ENCODE measurements around the gene THY1. TPM values are rescaled to one million over a fixed set of nuclear protein-coding genes. Genes with fewer than 3 reads are reported as not detected.
"Not testable (repeated sequence)": the region's sequence is repeated elsewhere in the genome, so short reads cannot be mapped to it uniquely, and the experiment has no call there.

THY1 gene
- total RNA-seq, 1 donor from 2014 or later, result 1.6 TPM

DNA sequence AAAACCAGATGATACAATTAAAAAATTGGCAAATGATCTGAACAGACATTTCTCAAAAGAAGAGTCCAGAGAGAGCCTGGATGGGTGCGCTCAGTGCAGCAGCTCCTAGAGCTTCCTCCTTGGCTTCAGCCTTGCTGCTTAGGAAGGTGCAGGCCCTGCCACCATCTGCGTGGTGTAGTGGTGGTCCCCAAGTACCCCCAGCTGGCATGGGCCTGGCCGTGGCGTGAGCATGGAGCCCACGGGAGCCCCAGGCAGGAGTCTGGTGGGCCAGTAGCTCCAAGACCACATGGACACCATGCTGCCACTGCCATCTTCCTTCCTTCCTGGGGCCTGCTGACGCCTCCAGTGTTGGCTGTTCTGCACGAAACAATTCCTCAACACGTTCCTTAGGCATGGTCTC, 20.5 kb downstream of the THY1 start:
- Mint-ChIP-seq H3K4me3 (no peak overlapping the region), H3K9me3 (peaks cover 10% of the 10 kb centered on the region), H3K4me1 (no peaks in the 10 kb centered on the region), H3K27me3 (peaks cover 14% of the 10 kb centered on the region), H3K27ac (no peak overlapping the region), H3K36me3 (ENCODE audit: low read depth) (no peaks in the 10 kb centered on the region)
- intact Hi-C loops (cut with micrococcal nuclease), result no loop called here
- DNase-seq, result no peak

DNA sequence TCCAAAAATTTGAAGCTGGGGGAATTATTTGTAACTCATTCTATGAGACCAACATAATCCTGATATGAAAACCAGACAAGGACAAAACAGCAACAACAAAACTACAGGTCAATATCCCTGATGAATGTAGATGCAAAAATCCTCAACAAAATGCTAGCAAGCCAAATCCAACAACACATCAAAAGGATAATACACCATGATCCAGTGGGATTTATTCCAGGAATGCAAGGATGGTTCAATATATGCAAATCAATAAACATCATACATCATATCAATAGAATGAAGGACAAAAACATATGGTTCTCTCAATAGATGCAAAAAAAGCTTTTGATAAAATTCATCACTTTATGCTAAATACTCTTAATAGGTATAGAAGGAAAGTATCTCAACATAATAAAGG, 22.1 kb downstream of the THY1 start:
- peaks cover 10% of the 10 kb centered on the region for H3K9me3 Mint-ChIP-seq
- peaks cover 17% of the 10 kb centered on the region for H3K27me3 Mint-ChIP-seq
- no peaks in the 10 kb centered on the region for H3K36me3 Mint-ChIP-seq (ENCODE audit: low read depth)
- no peaks in the 10 kb centered on the region for H3K4me1 Mint-ChIP-seq
- no peak for DNase-seq
- intact Hi-C loops (cut with micrococcal nuclease), result no loop called here
- H3K4me3 Mint-ChIP-seq, result no peak overlapping the region
- no peak overlapping the region for H3K27ac Mint-ChIP-seq

DNA sequence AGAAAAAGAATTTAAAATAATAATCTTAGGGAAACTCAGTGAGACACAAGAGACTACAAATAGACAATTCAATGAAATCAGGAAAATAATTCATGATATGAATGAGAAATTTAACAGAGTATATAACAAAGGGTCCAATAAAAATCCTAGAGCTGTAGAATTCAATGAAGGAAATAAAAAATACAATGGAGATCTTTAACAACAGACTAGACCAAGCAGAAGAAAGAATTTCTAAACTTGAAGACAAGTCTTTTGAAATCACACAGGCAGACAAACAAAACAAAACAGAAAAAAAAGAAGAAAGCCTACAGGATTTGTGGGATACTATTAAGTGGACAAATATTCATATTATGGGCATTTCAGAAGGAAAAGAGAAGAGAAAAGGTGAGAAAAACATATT, 25.2 kb downstream of the THY1 start:
- Mint-ChIP-seq H3K4me1 (no peaks in the 10 kb centered on the region), H3K4me3 (no peak overlapping the region), H3K27me3 (peaks cover 33% of the 10 kb centered on the region), H3K27ac (no peak overlapping the region), H3K36me3 (ENCODE audit: low read depth) (no peaks in the 10 kb centered on the region), H3K9me3 (peaks cover 10% of the 10 kb centered on the region)
- intact Hi-C loops (cut with micrococcal nuclease), result no loop called here
- no peak for DNase-seq

DNA sequence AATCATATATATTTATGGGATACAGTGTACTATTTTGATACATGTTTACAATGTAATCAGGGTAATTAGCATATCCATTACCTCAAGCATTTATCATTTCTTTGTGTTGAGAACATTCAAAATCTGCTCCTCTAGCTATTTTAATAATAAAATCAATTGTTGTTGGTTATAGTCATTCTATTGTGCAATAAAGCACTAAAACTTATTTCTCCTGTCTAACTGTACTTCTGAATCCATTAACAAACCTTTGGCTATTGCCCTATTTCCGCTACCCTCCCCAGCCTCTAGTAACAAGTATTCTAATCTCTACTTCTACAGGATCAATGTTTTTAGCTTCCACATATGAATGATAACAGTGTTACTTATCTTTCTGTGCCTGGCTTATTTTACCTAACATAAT, 26.1 kb downstream of the THY1 start:
- no peak for DNase-seq
- Mint-ChIP-seq H3K36me3 (ENCODE audit: low read depth) (no peaks in the 10 kb centered on the region), H3K27me3 (peaks cover 35% of the 10 kb centered on the region), H3K4me3 (no peak overlapping the region), H3K4me1 (no peaks in the 10 kb centered on the region), H3K9me3 (peaks cover 10% of the 10 kb centered on the region), H3K27ac (no peak overlapping the region)
- intact Hi-C loops (cut with micrococcal nuclease), result no loop called here

DNA sequence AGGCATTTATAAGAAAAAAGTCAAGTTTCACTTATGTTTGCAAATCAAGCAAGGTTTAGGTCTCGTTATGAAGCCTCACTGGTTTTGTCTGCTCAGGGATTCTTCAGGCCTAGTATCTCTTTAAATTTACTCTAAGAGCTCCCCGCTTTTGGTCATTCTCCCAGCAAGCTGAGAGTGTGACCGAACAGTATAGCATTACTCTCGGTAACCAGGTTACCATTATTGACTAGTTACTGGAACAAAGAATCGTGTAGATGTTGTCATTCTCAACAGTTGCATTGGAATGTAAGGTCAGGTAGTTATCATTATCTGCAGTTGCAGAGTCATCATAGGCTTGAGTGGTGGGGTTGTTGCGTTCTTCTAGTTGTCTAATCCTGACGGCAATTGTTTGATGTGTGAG, 31.7 kb downstream of the THY1 start:
- Mint-ChIP-seq H3K4me3 (no peak overlapping the region), H3K27ac (no peak overlapping the region), H3K36me3 (ENCODE audit: low read depth) (no peaks in the 10 kb centered on the region), H3K27me3 (peaks cover 24% of the 10 kb centered on the region), H3K9me3 (no peaks in the 10 kb centered on the region), H3K4me1 (no peaks in the 10 kb centered on the region)
- intact Hi-C loops (cut with micrococcal nuclease), result no loop called here
- DNase-seq, result no peak

DNA sequence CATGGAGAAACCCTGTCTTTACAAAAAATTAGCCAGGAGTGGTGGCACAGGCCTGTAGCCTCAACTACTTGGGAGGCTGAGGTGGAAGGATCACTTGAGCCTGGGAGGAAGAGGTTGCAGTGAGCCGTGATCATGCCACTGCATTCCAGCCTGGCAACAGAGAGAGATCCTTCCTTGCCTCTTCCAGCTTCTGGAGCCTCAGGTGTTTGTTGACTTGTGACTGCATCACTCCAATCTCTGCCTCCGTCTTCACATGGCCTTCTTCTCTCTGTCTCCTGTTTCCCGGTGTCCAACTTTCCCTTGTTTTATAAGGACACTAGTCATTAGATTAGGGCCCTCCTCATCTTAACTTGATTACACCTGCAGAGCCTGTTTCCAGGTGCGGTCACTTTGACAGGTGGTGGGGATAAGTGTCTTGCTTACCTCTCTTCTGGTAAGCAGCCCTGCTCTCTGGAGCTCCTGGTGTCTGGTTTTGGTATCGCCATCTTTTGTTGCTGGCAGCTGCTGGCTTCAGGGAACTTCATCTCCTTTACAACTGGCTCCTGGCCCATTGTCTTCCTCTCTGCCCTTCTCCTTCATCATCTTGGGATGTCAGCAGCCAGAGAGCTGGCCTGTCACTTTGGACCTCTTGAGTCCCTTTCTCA, 33.2 kb downstream of the THY1 start:
- no peaks in the 10 kb centered on the region for H3K4me1 Mint-ChIP-seq
- no peak overlapping the region for H3K4me3 Mint-ChIP-seq
- H3K9me3 Mint-ChIP-seq, result no peaks in the 10 kb centered on the region
- intact Hi-C loops (cut with micrococcal nuclease), result no loop called here
- peaks cover 18% of the 10 kb centered on the region for H3K27me3 Mint-ChIP-seq
- peak; percentile 73 for DNase-seq
- no peak overlapping the region for H3K27ac Mint-ChIP-seq
- H3K36me3 Mint-ChIP-seq (ENCODE audit: low read depth), result no peaks in the 10 kb centered on the region

DNA sequence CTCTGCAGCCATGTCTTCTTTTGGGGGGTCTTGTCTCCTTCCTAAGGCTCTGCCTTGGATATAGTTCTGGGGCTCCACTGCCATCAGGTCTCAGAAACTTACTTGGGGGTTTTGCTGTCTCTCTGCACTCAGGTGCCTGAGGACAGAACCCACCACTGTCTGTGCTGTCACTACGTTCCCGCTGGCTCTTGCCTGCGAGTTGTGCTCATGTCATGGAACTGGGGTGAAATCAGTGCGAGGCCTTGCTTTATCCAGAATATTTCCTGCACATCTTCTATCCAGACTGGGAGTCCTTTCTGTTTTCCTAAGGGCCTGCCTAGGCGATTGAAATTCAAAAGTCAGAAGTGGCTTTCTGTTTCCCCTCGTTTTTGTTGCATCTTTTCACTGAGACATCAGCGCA, 34.9 kb downstream of the THY1 start:
- Mint-ChIP-seq H3K4me3 (no peak overlapping the region), H3K27ac (no peak overlapping the region), H3K4me1 (no peaks in the 10 kb centered on the region), H3K36me3 (ENCODE audit: low read depth) (no peaks in the 10 kb centered on the region), H3K27me3 (peaks cover 9% of the 10 kb centered on the region), H3K9me3 (no peaks in the 10 kb centered on the region)
- intact Hi-C loops (cut with micrococcal nuclease), result no loop called here
- DNase-seq, result peak; percentile 51

DNA sequence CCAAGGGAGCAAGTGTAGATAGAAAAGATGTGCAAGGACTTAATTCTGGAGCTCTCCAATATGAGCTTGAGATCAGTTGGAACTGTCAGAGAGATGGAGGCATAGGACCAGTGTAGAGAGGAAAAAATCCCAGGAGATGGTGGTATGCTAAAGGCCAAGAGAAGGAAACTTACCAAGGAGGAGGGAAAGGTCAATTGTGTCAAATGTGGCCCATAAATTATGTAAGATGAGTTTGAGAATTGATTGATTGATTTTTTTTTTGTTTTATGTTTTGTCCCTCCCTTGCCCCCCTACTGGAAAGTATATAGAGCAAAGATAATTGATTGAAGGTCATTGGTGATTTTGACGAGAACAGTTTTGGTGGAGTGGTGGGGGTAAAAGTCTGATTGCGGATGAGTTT, 38.6 kb downstream of the THY1 start:
- Mint-ChIP-seq H3K36me3 (ENCODE audit: low read depth) (no peaks in the 10 kb centered on the region), H3K4me1 (peaks cover 10% of the 10 kb centered on the region), H3K4me3 (no peak overlapping the region), H3K27ac (no peak overlapping the region), H3K27me3 (no peaks in the 10 kb centered on the region), H3K9me3 (no peaks in the 10 kb centered on the region)
- intact Hi-C loops (cut with micrococcal nuclease), result no loop called here
- DNase-seq, result no peak

DNA sequence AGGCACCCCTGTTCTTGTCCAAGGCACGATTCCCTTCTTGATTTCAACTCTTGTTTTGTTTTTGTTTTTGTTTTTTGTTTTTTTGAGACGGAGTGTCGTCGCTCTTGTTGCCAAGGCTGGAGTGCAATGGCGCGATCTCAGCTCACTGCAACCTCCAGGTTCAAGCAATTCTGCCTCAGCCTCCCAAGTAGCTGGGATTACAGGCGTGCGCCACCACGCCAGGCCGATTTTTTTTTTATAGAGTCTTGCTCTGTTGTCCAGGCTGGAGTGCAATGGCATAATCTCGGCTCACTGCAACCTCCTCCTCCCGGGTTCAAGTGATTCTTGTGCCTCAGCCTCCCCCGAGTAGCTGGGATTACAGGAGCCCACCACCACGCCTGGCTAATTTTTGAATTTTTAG, 40.5 kb downstream of the THY1 start:
- DNase-seq; H3K4me3 Mint-ChIP-seq; H3K4me1 Mint-ChIP-seq; H3K36me3 Mint-ChIP-seq (ENCODE audit: low read depth); intact Hi-C loops (cut with micrococcal nuclease); H3K27ac Mint-ChIP-seq; H3K9me3 Mint-ChIP-seq; H3K27me3 Mint-ChIP-seq: not testable (repeated sequence)

DNA sequence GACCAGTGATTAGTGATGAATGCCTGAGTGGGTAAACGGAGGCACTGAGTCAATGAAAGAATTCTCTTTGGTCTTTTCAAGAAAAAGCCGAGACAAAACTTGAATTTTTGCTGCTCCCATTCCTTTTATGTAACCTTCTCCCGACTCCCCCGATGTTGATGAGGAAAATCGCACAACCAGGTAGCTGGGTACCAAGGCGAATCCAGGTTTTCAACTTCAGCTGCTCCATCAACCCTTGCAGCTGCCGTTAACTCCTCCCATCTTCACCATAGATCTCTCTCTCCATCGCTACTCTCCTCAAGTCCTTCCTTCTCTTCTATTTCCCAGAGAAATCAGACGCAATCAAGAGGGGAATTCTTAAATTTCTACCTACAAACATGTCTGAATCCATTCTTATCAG, 40.9 kb downstream of the THY1 start:
- Mint-ChIP-seq H3K27ac (no peak overlapping the region), H3K4me3 (no peak overlapping the region), H3K4me1 (peaks cover 10% of the 10 kb centered on the region), H3K27me3 (peaks cover 3% of the 10 kb centered on the region), H3K9me3 (no peaks in the 10 kb centered on the region), H3K36me3 (ENCODE audit: low read depth) (no peaks in the 10 kb centered on the region)
- intact Hi-C loops (cut with micrococcal nuclease), result no loop called here
- no peak for DNase-seq

DNA sequence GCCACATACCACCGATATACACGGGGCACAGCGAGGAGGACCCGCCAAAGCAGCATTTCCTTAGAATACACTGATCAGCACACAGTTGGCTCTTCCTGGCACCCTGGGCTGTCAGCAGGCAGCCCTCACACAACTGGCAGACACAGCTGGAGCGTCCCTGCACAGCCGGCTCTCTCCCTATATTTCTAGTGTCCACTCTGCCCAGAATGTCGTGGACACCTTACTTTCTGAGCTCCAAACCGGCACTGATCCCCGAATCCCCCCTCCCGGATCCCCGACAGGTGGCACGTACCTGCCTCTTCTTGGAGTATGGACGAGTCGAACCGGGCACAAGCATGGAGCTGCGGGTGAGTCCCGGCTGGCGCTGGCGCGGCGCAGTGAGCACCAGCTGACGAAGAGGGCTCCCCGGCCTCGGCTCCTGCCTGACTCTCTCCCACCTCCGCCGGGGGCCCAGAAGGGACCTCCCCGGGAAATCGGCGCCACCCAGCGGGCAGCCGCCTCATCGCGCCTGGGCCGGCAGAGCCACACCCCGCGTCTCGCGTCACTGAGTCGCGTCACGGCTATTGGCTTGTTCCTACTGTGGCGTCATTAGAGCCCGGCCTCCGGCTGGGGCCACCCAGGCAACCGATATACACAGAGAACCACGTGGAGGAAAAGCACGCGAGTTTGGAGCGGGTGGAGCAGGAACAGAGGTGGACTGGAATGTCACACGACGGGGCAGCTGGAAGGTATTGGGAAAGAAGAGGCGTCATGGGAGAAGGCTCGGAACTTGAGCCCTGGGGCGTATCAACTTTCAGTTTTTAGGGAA, 41.6 kb downstream of the THY1 start, which contains the start of gene USP2:
Gene USP2 (minus strand): TSS at position 510 of the 808 bp plus-strand sequence. CDS start 8,210 bp downstream, outside the sequence.
- DNase-seq, result peak; percentile 99
- Mint-ChIP-seq H3K4me1 (peaks cover 10% of the 10 kb centered on the region), H3K36me3 (ENCODE audit: low read depth) (no peaks in the 10 kb centered on the region), H3K27me3 (peaks cover 6% of the 10 kb centered on the region), H3K27ac (no peak within 1 kb of the TSS), H3K4me3 (no peak within 1 kb of the TSS), H3K9me3 (no peaks in the 10 kb centered on the region)
- intact Hi-C loops (cut with micrococcal nuclease), result loop anchor here (1.0 kb wide), 2 partner anchors 17 to 25 kb away; no protein-coding TSS in a partner anchor

DNA sequence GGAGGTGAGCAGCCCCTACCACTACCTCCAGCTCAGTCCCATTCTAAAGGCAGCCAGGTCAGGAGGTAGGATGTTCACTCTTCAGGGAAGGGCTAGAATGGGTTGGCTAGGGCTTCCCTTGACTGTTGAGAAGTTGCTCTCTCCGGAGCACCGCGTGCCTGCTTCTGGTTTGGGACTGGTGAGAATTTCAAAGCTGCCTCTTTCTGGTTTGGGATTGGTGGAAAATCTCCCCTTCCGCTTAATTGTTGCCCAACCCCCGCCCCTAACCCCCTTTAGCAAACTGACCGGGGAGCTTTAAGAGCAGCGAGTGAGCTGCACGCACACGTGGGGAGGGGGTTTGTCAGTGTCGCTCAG, 42.2 kb downstream of the THY1 start:
- no peak for DNase-seq
- peaks cover 6% of the 10 kb centered on the region for H3K27me3 Mint-ChIP-seq
- H3K27ac Mint-ChIP-seq, result no peak overlapping the region
- H3K4me3 Mint-ChIP-seq, result no peak overlapping the region
- H3K36me3 Mint-ChIP-seq (ENCODE audit: low read depth), result no peaks in the 10 kb centered on the region
- H3K9me3 Mint-ChIP-seq, result no peaks in the 10 kb centered on the region
- intact Hi-C loops (cut with micrococcal nuclease), result loop anchor here (1.0 kb wide), 2 partner anchors 17 to 25 kb away; no protein-coding TSS in a partner anchor
- H3K4me1 Mint-ChIP-seq, result peaks cover 10% of the 10 kb centered on the region

DNA sequence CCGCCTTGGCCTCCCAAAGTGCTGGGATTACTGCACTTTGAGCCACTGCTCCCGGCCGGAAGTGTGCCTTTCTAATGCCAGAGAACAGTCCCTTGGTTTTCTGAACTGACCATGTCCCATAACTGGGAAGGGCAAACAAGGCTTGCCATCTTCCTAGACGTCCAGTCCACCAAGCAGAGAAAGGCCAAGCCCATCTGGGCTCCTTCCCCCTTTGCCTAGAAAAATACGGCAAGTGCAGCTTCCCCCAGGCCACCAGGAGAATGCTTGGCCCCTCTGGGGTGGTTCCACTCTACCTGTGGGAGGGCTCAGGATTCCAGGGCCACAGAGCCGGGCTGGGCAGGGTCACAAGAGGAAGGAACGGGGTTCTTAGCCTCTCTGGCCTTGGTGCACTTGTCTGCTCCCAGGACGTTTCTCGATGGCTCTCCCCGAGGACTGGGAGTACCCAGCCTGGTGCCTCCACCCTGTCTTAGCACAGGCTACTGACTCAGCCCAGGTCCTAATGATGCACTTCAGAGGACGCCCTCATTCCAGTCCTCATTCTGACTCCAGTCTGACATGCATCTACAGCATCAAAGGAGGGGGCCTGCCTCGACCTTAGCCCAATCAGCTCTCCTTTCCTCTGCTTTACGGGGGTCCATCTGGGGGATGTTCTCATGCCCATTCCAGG, 42.7 kb downstream of the THY1 start:
- H3K27ac Mint-ChIP-seq, result no peak overlapping the region
- no peaks in the 10 kb centered on the region for H3K9me3 Mint-ChIP-seq
- H3K4me1 Mint-ChIP-seq, result peaks cover 10% of the 10 kb centered on the region
- no peaks in the 10 kb centered on the region for H3K36me3 Mint-ChIP-seq (ENCODE audit: low read depth)
- intact Hi-C loops (cut with micrococcal nuclease), result no loop called here
- H3K27me3 Mint-ChIP-seq, result peaks cover 6% of the 10 kb centered on the region
- no peak overlapping the region for H3K4me3 Mint-ChIP-seq
- peak; percentile 61 for DNase-seq

DNA sequence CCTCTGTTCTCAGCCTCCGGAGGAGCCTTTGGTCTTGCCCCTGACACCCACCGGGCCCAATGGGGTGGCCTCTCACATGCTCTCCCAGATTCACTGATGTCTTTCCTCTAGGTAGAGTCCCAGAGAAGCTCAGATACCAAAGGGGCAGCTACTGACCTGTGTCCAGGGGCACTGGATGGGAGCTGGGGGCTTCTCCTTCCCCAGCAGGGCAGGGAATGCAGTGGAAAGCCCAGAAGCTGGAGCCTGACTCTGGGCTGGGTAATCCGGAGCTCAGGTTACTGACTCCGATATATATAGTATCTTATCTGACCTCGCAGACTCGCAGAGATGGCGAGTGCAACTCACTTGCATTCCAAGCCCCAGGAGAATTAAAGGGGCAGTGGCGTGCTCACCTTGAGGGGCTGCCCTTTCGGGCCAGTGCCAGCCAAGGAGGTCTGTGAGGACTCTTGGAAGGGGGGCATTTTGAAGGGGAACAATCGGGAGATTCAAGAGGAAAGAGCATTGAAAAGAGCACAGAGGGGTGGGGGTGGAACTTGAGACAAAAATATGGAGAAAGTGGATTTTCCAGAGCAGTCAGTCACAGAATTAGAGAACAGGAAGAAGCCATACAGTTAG, 44.0 kb downstream of the THY1 start:
- H3K4me1 Mint-ChIP-seq, result peaks cover 10% of the 10 kb centered on the region
- no peak for DNase-seq
- H3K4me3 Mint-ChIP-seq, result no peak overlapping the region
- no peaks in the 10 kb centered on the region for H3K36me3 Mint-ChIP-seq (ENCODE audit: low read depth)
- intact Hi-C loops (cut with micrococcal nuclease), result no loop called here
- H3K9me3 Mint-ChIP-seq, result no peaks in the 10 kb centered on the region
- H3K27me3 Mint-ChIP-seq, result peaks cover 6% of the 10 kb centered on the region
- H3K27ac Mint-ChIP-seq, result no peak overlapping the region

Measured in activated CD4-positive, alpha-beta T cell treated with anti-CD3 and anti-CD28 coated beads, Interleukin-2, amount 10 ng/mL, durations not matched to agents 24 days and 14 days (primary cell).